ENCODE measurements around the gene CNTN1.

Gene CNTN1

DNA sequence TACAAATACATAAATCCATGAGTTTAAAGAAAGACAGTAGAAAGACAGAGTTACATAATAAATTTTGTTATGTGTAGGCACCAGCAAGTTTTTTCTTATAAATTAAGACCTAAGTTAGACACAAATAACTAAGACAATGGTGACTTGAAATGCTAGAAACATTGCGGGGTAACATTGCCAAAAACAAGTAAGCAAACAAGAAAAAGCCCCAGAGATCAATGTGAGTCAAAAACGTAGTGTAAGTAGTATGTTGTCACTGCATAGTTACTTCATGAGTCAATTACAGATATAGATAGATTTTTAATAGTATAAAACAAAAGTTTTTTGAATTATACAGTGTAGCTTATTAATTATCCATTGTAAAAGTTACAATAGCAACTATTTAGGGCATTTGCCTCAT, 83.4 kb downstream of the CNTN1 start:
- DNase-seq: no peak

DNA sequence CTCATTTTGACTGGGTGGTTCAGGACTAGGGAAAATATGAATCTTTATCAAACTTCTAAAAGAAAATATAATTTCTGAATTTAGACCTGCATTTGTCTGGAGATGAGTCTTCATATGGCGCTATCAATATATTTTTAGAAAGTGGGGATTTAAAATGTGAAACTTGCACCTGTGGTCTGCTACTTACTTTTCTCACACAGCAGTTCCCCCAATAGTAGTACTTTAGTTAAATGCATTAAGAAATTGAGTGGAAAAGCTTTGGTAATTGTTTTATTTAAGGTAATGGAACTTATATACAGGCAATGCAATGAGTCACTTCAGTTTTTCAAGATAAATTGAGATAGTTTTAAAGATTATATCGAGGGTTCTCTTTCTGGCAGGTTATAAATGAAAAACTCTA, 91.9 kb downstream of the CNTN1 start:
- no peak for DNase-seq

DNA sequence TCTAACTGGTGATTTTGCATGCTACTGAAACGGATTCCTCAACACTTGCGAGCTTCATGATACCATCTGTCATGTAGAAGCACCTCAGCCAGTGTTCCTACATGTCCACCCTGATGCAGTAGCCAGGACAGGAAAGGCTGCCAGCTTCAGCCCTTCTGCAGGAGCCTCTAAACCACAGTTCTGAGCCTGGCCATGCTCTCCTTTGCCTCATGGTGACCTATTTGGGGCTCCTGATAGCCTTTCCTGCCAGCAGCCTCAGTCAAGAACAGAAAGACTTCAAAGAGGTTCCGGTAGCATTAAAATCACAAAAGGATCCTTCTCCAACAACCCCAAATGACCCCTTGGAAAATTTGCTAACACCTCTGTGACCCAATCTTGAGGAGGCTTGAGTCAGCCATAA, 96.0 kb downstream of the CNTN1 start:
- no peak for DNase-seq

DNA sequence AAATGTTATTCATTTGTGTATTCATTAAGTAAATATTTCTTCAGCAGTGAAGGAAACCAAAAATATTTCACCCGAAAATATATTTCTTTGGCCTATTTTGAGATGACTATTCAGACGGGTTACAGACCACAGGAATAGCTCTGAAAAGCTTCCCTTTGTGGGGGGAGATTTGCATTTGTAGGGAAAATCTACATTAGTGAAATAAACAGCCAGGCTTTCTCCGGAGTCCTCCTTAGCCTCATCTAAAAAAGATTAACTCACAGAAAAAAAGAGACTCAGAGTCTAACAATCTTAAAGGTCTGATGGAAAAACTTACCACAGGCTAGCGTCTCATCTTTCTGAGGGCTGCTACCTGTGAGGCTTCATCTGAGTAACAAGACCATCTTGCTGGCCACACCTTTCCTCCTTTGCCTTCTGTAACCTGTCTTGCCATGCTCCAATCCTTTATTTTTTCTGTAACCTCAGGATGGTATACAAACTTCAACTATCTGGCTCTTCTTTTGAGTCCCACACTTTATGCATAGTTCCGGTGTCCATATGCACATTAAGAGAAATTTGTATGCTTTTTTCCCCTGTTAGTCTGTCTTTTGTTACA, 100.7 kb downstream of the CNTN1 start:
- no peak for DNase-seq

DNA sequence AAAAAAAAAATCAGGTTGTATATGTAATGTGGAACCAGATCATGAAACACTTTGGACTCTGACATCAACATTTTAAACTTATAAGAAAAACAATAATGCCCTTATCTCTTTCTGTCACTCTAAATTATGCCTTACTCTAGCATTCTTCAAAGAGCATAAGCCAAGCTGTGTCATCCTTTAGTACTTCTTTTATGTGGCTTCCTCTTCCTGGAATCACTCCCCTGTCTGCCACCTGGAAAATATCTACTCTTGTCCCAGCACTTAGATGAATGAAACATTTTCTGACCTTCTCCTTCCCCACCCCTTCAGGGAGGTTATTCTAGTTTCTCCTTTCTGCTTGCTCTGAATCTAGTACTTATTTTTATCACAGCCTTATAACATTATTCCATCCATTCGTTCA, 101.2 kb downstream of the CNTN1 start:
- DNase-seq: no peak

DNA sequence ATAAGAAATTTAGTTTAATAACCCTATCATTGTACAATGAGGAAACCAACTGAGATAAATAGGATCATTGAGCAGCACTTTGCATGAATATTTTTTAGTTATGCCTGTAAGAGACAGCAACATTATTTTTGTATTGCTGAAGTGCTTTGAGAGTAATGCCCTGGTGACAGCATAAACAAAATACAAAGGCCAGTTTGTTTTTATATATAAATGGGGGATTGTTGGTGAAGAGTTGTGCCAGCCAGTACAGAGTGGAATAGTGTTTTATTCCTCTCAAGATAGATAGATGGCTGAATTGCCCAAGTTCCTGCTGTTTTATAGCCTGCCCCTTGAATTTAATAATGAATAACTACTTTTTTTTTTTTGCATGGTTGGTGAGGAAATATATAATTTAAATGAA, 101.8 kb downstream of the CNTN1 start:
- DNase-seq: no peak

DNA sequence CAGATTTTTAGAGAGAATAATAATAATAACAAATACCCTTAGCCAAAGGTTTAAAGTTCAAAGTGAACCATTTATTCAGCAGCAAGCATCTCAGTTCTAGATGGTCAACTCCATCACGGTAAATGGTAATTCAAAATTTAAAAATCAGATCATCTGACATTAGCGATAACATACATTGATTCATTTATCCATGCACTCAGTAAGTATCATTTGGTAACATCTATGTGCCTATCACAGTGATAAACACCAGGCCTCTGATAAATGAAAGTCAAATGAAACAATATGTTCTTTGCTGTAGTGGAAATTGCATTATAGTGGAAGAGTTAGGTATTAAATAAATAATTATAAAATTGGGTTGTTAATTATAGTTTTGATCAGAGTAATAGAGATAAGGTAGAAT, 108.8 kb downstream of the CNTN1 start:
- no peak for DNase-seq

DNA sequence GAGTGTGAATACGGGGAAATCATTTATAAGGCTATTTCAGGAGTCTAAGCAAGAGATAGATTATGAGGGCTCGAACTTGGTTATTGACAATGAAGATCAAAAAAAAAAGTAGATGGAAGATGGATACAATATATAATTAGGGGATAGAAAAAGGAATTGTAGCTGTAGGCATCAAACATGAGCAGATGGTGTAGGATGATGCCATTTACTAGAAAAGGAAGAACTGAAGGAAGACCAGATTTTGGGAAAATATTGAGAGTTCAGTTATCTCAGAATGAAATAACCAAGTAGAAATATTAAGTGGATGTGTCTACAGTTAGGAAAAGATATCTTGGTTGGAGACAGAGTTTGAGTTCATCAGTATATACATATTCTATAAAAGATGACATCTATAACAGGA, 109.6 kb downstream of the CNTN1 start:
- no peak for DNase-seq

DNA sequence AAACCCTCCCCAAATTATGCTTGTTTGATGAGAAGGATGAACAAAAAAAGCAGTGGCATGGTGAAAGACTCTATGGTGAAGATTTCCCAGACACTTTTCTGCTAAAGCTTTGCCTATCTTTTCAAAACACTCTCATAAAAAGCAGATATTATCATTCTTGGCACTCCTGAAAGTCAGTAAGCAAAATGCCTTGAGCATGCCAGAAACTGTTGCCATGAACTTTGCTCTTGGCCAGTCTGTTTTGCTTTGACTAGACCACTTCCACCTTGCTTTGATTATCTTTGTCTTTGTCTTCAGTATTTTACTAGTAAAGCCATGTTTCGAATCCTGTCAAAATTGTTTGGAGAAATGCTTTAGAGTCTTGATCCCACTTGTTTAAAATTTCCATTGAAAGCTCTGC, 110.4 kb downstream of the CNTN1 start:
- no peak for DNase-seq

DNA sequence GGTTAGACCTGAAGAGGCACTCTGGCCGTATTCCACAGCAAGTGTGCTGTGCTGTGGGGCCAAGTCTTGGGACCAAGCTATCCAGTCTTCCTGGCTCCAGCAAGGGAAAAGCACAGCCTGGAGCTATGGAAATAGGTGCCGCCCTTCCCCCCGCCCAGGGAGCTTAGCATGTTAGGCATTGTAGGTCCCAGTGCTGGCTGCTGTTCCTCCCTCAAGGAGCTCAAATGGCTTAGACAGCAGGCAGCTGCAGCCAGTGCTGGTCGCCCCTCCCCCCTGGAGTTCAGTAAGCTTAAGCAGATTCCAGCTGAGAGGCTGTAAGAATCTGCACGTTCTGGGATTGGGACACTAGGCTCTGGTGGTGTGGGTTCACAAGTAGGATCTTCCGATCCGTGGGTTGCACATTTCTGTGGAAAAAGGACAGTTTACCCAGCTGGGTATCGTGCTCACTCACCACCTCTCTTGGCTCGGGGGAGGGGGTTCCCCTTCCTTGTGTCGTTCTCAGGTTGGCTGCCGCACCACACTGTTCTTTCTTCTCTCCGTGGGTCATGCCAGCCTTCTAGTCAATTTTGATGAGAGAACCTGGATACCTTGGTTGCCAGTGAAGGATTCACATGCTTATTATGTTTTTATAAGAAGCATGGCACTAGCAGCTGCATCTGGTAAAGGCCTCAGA, 127.3 kb downstream of the CNTN1 start:
- no peak for DNase-seq

DNA sequence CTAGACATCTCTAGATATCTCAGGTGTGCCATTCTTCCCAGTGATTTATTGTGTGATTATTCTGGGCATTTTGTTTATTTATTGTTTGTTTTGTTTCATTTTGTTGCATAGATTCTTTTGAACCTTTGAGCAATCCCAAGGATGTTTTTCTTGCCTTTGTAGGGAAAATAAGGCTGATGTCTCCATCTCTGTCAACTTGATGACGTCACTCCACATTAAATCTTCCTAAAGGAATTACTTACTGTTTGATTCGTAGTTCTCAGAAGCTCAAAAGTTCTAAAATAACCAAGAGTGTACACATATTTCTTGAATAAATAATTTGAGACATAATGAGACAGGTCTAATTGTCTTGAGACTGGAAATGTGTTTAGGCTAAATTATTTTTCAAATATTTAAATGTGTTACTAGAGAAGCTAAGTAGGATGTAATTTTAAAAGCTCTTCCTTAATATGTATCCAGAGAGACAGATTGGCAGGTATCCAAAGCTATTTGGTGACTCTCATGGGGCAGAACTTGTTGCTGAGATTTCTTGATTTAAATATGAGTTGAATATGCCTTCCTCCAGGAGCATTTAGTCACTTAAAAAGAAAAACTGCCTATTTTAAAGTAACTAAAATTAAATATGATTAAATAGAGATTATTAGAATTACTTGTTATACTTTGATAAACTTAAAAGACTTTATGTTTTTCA, 128.7 kb downstream of the CNTN1 start:
- no peak for DNase-seq

DNA sequence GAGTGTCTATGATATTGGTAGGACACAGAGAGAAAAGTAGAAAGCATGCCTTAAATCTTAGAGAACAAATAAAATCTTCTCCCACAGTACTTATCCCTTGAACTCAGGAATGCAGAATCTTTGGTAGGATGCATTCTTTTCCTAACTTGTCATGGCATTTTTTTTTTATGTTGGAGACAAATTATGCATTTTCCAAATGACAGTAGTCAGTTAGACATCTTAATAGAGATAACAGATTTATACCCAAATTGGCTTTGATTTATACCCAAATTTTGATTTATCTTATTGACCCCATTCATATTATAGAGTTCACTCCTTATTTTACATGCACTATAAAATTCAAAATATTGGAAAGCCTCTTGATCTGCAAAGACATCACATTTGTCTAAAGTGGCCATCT, 132.9 kb downstream of the CNTN1 start:
- no peak for DNase-seq

DNA sequence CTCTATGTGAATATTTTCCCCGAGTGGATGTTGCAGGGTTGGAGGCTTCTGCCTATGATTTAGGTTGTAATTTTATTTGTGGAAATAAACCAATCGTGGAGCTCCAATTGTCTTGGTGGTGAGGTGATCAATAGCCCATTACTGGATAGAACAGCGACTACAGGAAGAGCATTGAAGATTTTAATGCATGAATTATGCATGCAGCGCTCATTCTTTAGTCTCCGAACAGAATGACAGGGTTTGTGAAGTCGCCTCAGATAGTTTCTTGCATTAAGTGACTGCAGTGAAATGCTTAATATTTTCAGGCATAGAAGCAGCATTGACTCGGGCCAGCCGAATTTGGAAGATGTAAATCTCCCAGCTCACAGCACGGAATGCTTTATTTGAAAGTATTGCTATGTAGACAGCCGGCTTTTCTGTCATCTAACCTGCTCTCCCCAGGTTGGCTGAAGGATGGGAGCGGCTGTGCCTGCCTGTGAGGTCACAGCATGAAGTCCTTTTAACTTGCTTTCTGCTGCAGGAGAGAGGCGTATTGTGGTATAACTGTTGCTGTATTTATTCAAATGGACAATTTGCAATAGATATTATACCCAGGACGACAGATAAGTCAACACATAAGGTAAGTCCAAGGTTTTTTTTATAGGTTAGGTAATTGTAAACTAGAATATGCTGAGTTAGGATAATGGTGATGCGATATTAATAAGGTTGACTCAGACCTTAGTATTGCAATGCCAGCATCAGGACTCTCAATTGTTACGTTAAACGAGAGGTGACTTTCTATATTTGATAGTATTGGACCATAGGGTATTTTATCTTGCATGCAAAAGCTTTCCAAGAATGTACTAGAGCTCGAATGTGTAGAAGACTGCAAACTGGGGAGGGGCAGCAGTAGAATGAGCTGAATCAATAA, 135.7 kb downstream of the CNTN1 start:
- no peak for DNase-seq

DNA sequence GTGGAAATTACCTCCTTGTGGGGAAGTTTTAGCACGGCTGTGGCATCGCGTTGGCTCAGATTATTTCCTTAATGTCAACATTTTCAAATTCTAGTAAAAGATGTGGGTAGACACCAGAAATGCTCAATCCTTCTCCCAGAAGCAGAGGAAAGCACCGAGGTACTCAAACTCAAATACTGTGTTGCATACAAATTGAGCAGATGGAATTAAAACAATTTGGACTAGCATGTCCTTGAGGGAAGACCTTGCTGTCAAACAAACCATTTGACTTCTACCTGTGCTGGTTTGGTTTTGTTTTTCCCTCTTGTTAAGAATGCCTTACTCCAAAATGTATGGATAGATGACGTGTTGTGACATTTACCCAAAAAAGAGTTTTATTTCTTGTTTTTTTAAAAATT, 136.4 kb downstream of the CNTN1 start:
- no peak for DNase-seq

DNA sequence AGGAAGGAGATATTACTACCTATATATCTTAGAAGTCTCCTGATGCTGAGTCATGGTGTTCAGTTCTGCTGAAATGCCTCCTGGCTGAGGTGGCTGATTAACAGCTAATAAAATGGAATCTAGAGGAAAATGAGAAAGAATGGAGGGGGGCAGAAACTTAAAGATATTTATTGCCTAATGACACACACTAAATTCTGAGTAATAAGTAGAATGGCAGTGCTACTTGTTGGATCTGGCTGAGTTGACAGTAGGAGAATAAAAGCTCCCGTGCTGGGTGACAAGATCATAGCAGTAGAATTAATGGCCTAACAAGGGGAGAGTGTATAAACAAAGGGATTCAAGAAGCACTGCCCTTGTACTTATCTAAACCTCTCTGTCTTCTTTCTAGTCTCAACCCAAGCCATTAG, 137.5 kb downstream of the CNTN1 start:
- DNase-seq: no peak

DNA sequence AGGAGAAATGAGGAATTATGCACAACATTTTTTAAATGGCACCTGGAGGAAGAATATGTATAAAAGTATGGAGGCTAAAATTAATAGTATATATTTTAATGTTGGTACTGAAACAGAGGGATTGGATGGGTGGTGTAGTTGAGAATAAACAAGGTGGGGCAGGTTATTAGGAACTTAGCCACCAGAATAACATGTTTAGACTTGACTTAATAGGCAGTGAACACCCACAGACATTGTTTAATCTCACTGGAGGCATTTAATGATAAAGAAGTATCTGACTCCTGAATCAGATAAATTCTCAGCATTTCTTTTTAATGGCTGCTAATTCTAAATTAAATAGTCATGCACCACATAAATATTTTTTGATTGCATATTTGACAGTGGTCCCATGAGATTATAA, 139.7 kb downstream of the CNTN1 start:
- DNase-seq: no peak

DNA sequence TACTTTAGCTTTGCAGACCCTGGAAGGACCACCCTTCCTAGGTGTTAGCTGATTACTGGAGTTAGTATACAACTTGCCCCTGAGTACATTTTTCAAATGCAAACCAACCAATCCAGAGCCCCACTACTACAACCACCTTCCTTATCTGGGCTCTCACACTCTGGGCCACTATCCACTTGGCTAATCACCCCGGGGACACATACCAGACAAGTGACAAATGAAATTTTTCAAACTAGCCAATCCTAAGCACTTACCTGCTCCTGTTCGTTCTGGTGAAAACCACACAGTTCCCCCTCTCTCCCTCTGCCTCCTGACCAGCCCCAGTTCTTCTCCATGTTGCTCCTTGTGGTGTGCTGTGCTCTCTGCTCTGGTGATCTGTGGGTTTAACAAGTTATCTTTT, 140.4 kb downstream of the CNTN1 start:
- DNase-seq: no peak

DNA sequence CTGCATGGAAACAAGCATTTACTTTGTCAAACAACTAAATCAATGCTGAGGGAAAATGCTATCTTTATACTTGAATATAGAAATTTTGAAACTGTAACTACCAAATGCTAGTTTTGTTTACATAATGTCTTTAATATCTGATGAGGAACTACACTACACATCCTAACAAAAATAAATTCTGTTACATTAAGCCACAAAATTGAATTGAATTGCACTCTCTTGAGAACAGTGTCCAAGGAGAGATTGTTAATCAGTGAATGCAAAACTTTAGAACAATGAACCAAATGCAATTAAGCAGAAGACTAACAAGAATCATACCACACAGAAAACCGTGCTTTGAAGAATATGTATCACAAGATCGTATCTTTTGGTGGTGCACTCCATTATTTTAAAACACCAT, 141.6 kb downstream of the CNTN1 start:
- DNase-seq: no peak

DNA sequence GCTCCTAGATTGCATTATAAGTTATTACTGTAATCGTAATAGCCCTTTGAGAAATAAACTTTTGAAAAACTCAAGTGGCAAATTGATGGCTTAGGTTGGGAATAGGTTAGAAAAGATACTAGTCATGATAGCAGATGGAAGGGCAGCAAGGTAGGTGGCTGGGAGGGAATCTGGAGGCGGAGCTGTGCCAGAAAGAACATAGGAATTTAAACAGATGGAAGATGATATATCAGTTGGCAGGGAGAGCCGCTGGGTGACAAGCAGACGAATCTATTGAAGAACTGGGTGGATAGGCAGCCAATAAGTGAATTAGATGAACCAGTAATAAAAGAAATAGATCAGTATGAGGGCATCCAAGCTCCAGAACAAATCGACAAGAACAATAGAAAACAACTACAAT, 142.1 kb downstream of the CNTN1 start:
- no peak for DNase-seq

DNA sequence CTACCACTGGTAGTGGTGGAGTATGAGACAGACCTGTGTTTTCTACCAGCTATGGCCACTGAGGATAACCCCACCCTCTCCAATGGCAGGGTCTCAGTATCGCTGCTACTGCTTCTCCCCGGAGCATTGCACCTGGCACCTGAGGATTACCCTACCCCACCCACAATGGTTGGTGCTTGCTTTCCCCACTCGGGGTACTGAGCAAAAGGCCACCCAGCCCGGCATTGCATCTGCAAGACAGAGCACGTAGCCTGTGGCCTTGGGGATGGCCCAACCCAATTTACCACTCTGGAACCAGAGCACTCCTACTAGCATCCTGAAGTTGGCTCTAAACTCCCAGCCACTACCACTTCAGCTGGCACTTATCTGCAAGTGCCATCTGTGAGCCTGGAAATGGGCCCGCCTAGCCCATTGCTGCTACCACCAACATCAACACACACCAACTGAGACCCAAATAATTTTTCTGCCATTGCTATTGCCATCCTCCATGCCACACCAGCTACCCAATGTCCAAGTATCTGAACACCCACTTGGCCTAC, 145.7 kb downstream of the CNTN1 start:
- no peak for DNase-seq

DNA sequence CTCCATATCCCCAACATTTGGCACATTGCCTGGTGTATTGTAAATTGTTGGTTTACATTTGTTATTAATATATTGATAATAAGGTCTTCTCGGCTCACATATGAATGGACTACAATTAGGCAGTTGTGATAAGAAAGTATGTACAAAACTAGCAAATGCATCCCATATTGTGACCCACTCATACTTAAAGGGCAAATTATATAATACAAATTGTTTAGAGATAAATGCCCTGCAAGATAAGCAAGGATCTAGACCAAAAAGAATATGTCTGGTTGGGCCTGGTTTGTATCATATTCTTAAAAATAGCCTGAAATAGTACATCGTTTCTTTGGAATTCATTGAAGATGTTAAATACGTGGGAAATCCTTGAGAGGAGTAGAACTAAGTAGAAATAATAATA, 151.3 kb downstream of the CNTN1 start:
- DNase-seq: no peak

DNA sequence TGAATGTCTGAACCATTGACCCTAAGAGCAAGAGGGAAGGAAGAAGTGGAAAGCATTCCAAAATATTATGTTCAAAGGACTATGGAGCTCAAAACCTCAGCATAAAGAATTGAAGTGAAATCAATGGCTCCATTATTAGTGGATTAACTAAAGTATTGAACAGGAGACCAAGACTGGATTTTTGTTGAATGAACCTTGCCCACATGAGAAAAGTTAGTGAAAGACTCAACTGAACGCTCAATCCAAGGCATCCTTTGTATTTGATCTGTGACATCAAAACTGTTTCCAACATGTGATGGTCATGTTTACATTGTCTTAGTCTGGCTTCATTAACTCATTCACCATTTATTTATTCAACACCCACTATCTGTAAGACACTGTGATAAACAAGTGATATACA, 161.0 kb downstream of the CNTN1 start:
- DNase-seq: no peak

DNA sequence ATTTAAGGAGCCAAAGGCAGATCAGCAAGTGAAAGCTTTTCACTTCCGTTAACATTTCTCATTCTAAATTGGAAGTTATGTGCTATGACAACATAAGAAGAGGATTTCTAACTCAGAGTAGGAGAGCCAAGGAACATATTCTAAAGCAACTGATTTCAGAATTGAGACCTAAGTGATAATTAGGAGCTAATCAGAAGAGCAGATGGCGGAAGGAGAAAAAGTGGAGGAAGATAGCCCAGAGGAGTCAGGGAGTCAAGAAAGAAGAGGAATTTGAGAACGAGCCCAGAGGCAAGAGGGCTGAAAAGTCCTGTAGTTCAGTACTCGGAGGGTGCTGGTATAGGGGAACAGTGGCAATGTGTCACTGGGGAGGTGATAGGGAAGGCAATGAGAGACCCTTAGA, 162.4 kb downstream of the CNTN1 start:
- no peak for DNase-seq

All from NCI-H1930 (cell line).